A549 (cell line): ENCODE measurements around the gene ACSF3. TPM values are rescaled to one million over a fixed set of nuclear protein-coding genes. Genes with fewer than 3 reads are reported as not detected.

Experiments
- ATAC-seq, 2 experiments: fragments of 200-7000 bp in 1 of 2; fragments of >200 bp in 1 of 2; cut with Nextera tagmentation in 1 of 2; cut with Tn5 transposase in 1 of 2; 3 replicates each; pipeline versions ENCODE4 v1.8.0 to v1.9.1; 2018 to 2020; ENCODE audit warnings: mild to moderate bottlenecking in 1 of 2, moderate library complexity in 1 of 2
- CTCF ChIA-PET: fragments of 300-600 bp; sonication (Branson Sonifier 250); formaldehyde crosslinking; extraction: SDS; loops from one replicate; lab custom pipeline; 2021; ENCODE audit warnings: antibody characterized with exemption, inconsistent platforms; lab: Yijun Ruan, JAX
- POLR2A ChIA-PET: fragments of 350-600 bp; formaldehyde crosslinking; extraction: SDS; loops from one replicate; lab custom pipeline; 2021; ENCODE audit warnings: antibody characterized with exemption, inconsistent platforms; lab: Yijun Ruan, JAX
- DNase-seq, 2 experiments: peaks; one replicate each; pipeline versions ENCODE4 v3.0.0 to v3.0.0-alpha.2; 2011 to 2016; ENCODE audit warnings: low read depth in 1 of 2, low spot score in 1 of 2
- FAIRE-seq: peaks from 2 replicates; lab custom pipeline; 2011; peaks lifted over from hg19 to GRCh38; lab: Jason Lieb, UNC
- H3K27ac ChIP-seq, 2 experiments: fragments of >200 bp; sonication (Bioruptor Twin); formaldehyde crosslinking; 3 replicates each; pipeline ENCODE4 v1.5.1; 2016 to 2017
- H3K4me1 ChIP-seq: fragments of >200 bp; sonication (Bioruptor Twin); formaldehyde crosslinking; 3 replicates; pipeline ENCODE4 v1.6.1; 2016
- H3K4me2 ChIP-seq: fragments of >200 bp; sonication (Bioruptor Twin); formaldehyde crosslinking; 3 replicates; pipeline ENCODE4 v1.6.1; 2016
- H3K4me3 ChIP-seq: fragments of >200 bp; sonication (Bioruptor Twin); formaldehyde crosslinking; 3 replicates; pipeline ENCODE4 v1.5.1; 2016
- H3K9me3 ChIP-seq: fragments of >200 bp; sonication (Bioruptor Twin); formaldehyde crosslinking; 3 replicates; pipeline ENCODE4 v1.6.1; 2016
- ATOH8 ChIP-seq: fragments of 250-450 bp; sonication (Bioruptor Pico); IDR thresholded peaks from 2 replicates; pipeline ENCODE4 v1.5.0; 2020; ENCODE audit warnings: low read depth, mild to moderate bottlenecking, moderate library complexity
- CBX2 ChIP-seq: fragments of 200-600 bp; sonication (generic); IDR thresholded peaks from 2 replicates; pipeline ENCODE4 v1.6.1; 2016; ENCODE audit warnings: low read depth, mild to moderate bottlenecking, borderline replicate concordance
- CEBPB ChIP-seq, 2 experiments: fragments of >200 bp in 1 of 2; sonication (Bioruptor Twin) in 1 of 2; formaldehyde crosslinking in 1 of 2; IDR thresholded peaks; 2 replicates each; pipeline ENCODE4 v1.6.1; 2012 to 2016
- CHD2 ChIP-seq: fragments of 150-350 bp; IDR thresholded peaks from 2 replicates; pipeline ENCODE4 v1.6.1; 2014; ENCODE audit warnings: low read length; ENCODE audit not compliant: partially characterized antibody
- E2F6 ChIP-seq: IDR thresholded peaks from 2 replicates; pipeline ENCODE4 v1.6.1; 2012; ENCODE audit warnings: low read depth, borderline replicate concordance
- EHMT2 ChIP-seq: fragments of 200-600 bp; sonication (generic); IDR thresholded peaks from 2 replicates; pipeline ENCODE4 v1.6.1; 2016; ENCODE audit warnings: antibody characterized with exemption, low read depth, mild to moderate bottlenecking, moderate library complexity
- EP300 ChIP-seq, 2 experiments: fragments of >200 bp; sonication (Bioruptor Twin); formaldehyde crosslinking; IDR thresholded peaks; 2 replicates in 1 of 2; 3 replicates in 1 of 2; pipeline ENCODE4 v1.6.1; 2016 to 2017
- GATA3 ChIP-seq: IDR thresholded peaks from 2 replicates; pipeline ENCODE4 v1.6.1; 2012; ENCODE audit warnings: borderline replicate concordance
- HES2 ChIP-seq: fragments of >200 bp; sonication (Bioruptor Twin); formaldehyde crosslinking; IDR thresholded peaks from 2 replicates; pipeline ENCODE4 v1.6.1; 2016
- HEYL ChIP-seq: fragments of 250-450 bp; sonication (Bioruptor Pico); IDR thresholded peaks from 2 replicates; pipeline ENCODE4 v1.8.0; 2021; ENCODE audit warnings: mild to moderate bottlenecking, moderate library complexity
- HOXA7 ChIP-seq: fragments of 250-450 bp; sonication (Bioruptor Pico); IDR thresholded peaks from 2 replicates; pipeline ENCODE4 v1.5.0; 2020; ENCODE audit warnings: mild to moderate bottlenecking, moderate library complexity
- HOXB5 ChIP-seq: fragments of 250-450 bp; sonication (Bioruptor Pico); IDR thresholded peaks from 2 replicates; pipeline ENCODE4 v1.5.0; 2020; ENCODE audit warnings: mild to moderate bottlenecking, moderate library complexity
- JUNB ChIP-seq: fragments of >200 bp; sonication (Bioruptor Twin); formaldehyde crosslinking; IDR thresholded peaks from 2 replicates; pipeline ENCODE4 v1.6.1; 2016
- MAZ ChIP-seq: fragments of 150-350 bp; IDR thresholded peaks from 2 replicates; pipeline ENCODE4 v1.6.1; 2014; ENCODE audit warnings: antibody characterized with exemption, low read depth, low read length, borderline replicate concordance
- MYC ChIP-seq: IDR thresholded peaks from 2 replicates; pipeline ENCODE4 v1.6.1; 2012; ENCODE audit warnings: mild to moderate bottlenecking, inconsistent platforms, low read length, improper control_type of control experiment, borderline replicate concordance
- RARB ChIP-seq: fragments of 250-450 bp; sonication (Bioruptor Pico); IDR thresholded peaks from 2 replicates; pipeline ENCODE4 v1.8.0; 2021; ENCODE audit warnings: mild to moderate bottlenecking, moderate library complexity
- TFCP2L1 ChIP-seq: fragments of 250-450 bp; sonication (Bioruptor Pico); IDR thresholded peaks from 2 replicates; pipeline ENCODE4 v1.5.0; 2021; ENCODE audit warnings: mild to moderate bottlenecking
- USF2 ChIP-seq: fragments of 450-650 bp; IDR thresholded peaks from 2 replicates; pipeline ENCODE4 v1.6.1; 2014; ENCODE audit warnings: antibody characterized with exemption
- ZFP36 ChIP-seq: fragments of 450-650 bp; IDR thresholded peaks from 2 replicates; pipeline ENCODE4 v1.6.1; 2014; ENCODE audit warnings: borderline replicate concordance; ENCODE audit not compliant: partially characterized antibody
- ZNF302 ChIP-seq: fragments of 250-450 bp; sonication (Bioruptor Pico); IDR thresholded peaks from 2 replicates; pipeline ENCODE4 v1.9.0; 2021; ENCODE audit warnings: inconsistent platforms, mild to moderate bottlenecking, moderate library complexity
- WGBS: methylation state at CpG from one replicate; pipeline ENCODE4 v1.1.6; 2017; ENCODE audit errors: missing lambda C conversion rate; 5-methylcytosine and 5-hydroxymethylcytosine counted together
- polyA plus RNA-seq, 4 experiments: library from polyadenylated mRNA; depleted of rRNA in 3 of 4; stranded (reverse); fragments of >200 nt; fragmentation: RNase III in 1 of 4; extraction: RNeasy Plus Mini Kit Qiagen cat#74134 plus additional on column Dnase treatment in 1 of 4; gene quantifications; 2 replicates in 3 of 4; 3 replicates in 1 of 4; pipeline ENCODE4 v1.2.3, GENCODE V29; 2011 to 2017

The ACSF3 gene
- polyA plus RNA-seq, 2 of the 4 experiments (the other 2 are of a cell fraction) = 9.8 to 13.1 TPM

- ChIA-PET POLR2A (no interaction called here), CTCF (interaction anchor here (1.0 to 3.0 kb wide), 20 partner anchors 8 to 432 kb away, joined by 3 to 29 read pairs (median 8); partner anchors contain the start of gene APRT)
- 64% methylated on average over 14 of the region's 23 CpGs for WGBS
- ATAC-seq = no peak
- H3K4me3 ChIP-seq = no peak overlapping the region
- H3K4me2 ChIP-seq = no peak overlapping the region
- TF ChIP-seq HOXB5 (no peak), E2F6 (no peak), ATOH8 (CRISPR knock-in tag) (no peak), CBX2 (no peak), RARB (CRISPR knock-in tag) (no peak)
- no peak for FAIRE-seq
- peaks cover 21% of the 10 kb centered on the region for H3K4me1 ChIP-seq
- no peaks in the 10 kb centered on the region for H3K9me3 ChIP-seq
- no peak for DNase-seq
- no peak overlapping the region for H3K27ac ChIP-seq
These were observed 74.9 kb downstream of the ACSF3 start for GRCh38 chr16:89168381-89169189.

GRCh38 chr16:89169778-89170177 lies 76.1 kb downstream of the ACSF3 start:
- ChIA-PET POLR2A (no interaction called here), CTCF (interaction anchor here (0.6 kb wide), 2 partner anchors 353 to 386 kb away, joined by 3 read pairs; no protein-coding TSS in a partner anchor)
- no peak for DNase-seq
- 68% methylated on average over 5 of the region's 14 CpGs for whole genome bisulfite sequencing
- Histone ChIP-seq H3K4me1 (peaks cover 21% of the 10 kb centered on the region), H3K27ac (no peak overlapping the region), H3K4me2 (no peak overlapping the region), H3K9me3 (no peaks in the 10 kb centered on the region), H3K4me3 (no peak overlapping the region)
- no peak for ATAC-seq
- no peak for FAIRE-seq
- TF ChIP-seq HOXB5 = no peak
- TF ChIP-seq TFCP2L1 (CRISPR knock-in tag) = no peak
- TF ChIP-seq ATOH8 (CRISPR knock-in tag) = no peak
- no peak for TF ChIP-seq MYC
- TF ChIP-seq USF2 = no peak
- TF ChIP-seq HEYL (CRISPR knock-in tag) = no peak
- TF ChIP-seq EHMT2 = no peak
- TF ChIP-seq CEBPB (IDR thresholded peaks at IDR 0.05) = no peak
- TF ChIP-seq E2F6 = no peak
- no peak for TF ChIP-seq CHD2
- no peak for TF ChIP-seq HOXA7 (CRISPR knock-in tag)
- no peak for TF ChIP-seq EP300 (IDR thresholded peaks at IDR 0.05)
- TF ChIP-seq HES2 = no peak
- no peak for TF ChIP-seq GATA3
- TF ChIP-seq ZFP36 = no peak
- no peak for TF ChIP-seq JUNB
- TF ChIP-seq MAZ = no peak
- no peak for TF ChIP-seq ZNF302 (CRISPR knock-in tag)
